CD4-positive, alpha-beta T cell treated with Interleukin-4 for 1 hour (primary cell): ENCODE measurements around the gene SLC41A1.
A peak's percentile ranks its signal among the peaks of the same experiment; 100 is the strongest.

Experiments used
- DNase-seq, 2 donors: peaks; one replicate each; pipeline ENCODE4 v3.0.0-alpha.2; 2020 to 2022

The SLC41A1 gene

DNA sequence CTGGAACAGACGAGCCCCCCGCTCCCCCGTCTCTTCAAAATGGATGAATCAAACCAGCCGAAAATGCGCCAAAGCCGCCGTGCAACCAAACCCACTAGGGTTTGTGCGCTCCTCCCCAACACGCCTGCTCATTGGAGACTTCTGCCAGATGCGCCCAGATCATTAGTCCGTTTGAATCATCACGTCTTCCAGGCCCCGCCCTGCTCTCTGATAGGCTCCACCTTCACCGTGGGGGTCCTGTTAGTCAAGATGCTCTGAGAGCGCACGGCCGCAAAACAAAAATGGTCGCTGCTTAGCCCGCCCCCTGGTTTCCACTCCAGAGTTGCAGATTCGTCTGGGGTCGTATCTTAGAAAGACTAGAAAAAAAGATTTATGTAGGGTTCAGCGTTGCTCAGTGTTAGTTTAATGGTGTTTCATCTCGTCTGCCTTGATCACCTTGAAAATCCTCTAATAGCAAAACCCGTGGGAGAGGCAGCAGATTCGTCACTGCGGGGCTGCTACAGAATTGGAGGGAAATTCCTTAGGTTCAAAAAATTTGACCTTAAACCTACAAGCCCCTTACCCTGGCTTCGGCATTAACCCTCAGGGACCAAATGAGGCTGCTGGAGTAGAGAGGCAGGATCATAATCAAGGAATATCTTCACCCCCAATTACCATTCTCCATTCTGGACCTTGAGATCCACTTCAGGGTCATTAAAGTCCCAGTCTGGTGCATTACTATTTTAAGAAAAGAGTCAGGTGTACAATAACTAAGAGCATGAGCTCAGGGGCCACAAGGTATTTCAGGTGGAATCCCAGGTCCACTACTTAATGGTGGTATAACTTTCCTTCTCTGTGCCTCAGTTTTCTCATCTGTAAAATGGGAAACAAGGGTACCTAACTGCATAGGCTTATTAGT is 62.6 kb downstream of the SLC41A1 start, which contains the start of gene NUCKS1:
TSS of gene NUCKS1 (minus strand) at position 45 of the 898 bp plus-strand sequence. CDS start 209 bp downstream, outside the sequence.
- peak; percentile 99 for DNase-seq

DNA sequence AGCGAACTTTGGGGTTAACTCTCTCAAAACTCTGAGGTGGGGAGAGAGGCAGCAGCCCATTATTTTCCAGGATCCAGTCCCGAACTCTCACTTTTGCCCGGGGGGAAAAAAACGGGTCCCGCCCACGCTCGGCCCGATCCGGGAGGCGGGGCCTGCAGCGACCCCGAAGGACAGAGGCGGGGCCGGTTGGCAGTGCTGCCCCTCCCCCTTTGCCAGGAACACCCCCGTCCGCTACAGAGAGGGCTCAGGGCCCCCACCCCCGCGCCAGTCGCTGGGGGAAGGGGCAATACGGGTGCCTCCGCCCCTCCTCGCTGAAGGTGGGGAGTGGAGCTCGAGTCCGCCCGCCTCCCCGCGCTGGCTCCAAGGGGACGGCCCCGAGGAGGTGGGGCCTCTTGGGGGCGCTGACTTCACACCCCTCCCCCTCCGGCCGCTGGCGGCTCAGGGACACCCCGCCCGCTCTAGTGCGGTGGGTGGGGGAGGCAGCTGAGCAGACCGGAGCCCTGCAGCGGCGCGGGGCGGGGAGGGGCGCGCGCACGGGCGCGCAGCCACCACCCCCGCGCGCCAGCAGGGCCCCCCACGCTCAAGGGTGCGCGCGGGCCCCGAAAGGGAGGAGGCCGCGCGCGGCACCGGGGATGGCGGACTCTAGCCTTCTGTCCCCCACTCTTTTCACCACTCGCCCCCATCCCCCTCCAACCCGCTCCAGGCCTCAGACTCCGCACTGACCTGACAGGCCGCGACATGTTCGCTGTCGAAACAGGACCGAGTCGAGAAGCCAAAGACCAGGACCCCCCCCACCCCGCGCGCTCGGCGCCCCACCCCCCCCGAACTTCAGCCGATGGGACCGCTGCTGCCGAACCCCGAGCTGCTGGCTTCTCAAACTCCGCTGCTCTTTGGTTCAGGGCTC is 63.5 kb downstream of the SLC41A1 start:
- DNase-seq, result peak; percentile 96

DNA sequence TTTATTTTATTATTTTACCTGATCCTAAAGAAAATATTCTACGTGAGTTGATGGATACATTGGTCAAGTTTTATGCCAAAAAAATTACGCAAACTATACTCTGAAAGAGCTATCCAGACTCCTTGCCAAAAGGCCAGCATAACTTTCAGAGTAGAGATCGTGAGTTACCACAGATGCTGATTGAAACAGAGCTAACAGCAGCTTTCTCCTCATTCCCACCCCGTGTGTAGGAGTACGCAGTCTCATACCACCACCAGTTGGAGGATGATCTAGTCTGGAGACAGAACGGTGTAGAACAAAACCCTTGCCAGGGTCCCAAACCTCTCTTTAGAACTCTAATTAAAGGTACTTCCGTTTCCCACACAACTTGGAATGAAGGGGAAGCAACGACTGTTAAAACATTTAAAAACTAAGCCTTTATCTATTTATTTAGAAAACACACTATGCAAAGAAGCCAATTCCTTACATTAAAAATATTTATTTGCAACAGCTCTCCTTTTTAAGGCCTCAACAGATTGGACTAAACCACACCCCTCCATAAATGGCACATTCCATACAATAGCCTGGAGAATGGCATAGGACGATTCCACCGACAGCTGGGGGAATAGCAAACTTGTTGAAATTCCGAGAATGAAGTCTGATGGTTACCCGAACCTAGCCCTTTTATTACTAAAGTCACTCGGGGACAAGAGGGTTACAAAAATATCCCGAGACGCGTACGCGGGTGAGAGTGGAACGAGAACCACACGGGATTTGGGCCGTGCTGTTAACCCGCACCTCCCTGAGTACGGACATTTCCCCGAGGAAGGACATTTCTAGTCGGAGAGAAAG is 64.4 kb downstream of the SLC41A1 start:
- peak; percentile 12 to 41 for DNase-seq

DNA sequence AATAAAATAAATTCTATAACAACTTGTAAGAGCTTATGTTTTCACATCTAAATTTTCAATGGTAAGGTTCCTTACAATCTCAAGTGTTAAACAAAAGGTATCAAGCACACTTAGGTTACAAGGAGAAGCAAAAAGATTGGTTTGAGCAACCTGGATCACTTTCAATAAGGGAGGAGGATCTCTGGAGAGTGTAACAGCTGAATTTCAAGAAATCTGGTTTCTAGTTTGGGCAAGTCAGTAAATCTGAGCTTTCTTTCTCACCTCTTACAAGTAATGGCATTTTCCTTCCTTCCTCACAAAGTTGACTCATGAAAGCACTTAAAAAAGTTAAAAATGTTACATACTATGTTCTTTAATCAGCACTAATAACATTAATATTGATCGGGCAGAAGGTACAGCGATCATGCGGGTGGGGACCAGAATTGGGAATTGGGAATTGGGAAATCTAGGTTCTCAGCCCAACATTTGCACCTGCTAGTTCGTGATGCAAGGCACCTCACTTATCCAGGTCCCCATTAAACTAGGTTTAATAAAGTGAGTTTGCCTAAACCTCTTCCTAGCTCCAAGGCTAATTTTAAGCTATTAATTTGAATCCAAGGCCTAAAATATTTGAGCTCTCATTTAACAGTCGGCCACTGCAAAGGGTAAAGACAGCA is 66.1 kb downstream of the SLC41A1 start:
- DNase-seq, result no peak

DNA sequence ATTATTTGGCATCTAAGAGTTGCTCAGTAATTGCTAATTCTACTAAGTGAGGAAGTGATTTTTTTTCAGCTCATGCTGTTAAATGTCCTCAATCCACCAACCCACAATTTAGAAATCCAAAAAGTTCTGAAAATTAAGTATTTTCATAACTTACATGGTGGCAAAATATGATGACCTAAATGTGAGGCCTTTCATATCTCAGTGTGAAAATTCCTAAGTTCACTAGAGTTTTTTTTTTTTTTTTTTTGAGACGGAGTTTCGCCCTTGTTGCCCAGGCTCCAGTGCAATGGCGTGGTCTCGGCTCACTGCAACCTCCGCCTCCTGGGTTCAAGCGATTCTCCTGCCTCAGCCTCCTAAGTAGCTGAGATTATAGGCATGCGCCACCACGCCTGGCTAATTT is 68.6 kb downstream of the SLC41A1 start:
- no peak for DNase-seq

DNA sequence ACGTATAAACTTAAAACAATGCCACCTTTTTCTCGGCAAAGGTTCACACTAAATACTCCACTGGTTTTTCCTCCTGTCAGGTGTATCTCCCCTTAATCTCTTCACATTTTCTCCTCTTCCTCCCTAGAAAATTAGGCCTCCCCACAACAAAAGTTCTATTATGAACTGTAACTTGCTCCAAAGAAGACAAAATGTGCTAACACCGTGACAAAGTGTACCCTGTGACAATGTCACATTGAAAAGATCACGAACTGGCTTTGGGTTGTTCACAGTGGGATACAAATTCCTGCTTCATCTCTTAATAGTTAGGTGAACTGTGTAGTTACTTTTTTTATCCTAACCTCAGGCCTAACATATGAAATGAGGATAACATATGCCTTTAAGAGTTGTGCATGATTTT is 69.0 kb downstream of the SLC41A1 start:
- no peak for DNase-seq

DNA sequence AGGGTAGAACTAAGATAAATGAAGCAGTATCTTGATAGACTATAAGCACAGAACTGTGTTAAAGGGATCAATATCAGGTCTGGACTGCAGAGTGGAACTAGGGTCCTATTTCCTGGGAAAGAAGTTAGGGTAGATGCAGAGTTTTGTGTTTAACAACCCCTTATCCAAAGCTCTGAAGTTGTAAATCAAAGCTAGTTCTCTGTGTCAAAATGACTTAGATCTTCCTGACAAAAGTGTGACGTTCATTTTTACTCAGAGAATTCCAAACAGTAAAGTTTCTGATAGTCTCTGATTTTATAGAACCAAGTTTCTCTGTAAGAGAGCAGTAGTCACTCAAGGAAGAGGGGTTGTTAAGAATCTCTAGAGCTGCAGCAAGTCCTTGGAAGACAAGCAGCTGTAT is 71.3 kb downstream of the SLC41A1 start:
- DNase-seq, result no peak

DNA sequence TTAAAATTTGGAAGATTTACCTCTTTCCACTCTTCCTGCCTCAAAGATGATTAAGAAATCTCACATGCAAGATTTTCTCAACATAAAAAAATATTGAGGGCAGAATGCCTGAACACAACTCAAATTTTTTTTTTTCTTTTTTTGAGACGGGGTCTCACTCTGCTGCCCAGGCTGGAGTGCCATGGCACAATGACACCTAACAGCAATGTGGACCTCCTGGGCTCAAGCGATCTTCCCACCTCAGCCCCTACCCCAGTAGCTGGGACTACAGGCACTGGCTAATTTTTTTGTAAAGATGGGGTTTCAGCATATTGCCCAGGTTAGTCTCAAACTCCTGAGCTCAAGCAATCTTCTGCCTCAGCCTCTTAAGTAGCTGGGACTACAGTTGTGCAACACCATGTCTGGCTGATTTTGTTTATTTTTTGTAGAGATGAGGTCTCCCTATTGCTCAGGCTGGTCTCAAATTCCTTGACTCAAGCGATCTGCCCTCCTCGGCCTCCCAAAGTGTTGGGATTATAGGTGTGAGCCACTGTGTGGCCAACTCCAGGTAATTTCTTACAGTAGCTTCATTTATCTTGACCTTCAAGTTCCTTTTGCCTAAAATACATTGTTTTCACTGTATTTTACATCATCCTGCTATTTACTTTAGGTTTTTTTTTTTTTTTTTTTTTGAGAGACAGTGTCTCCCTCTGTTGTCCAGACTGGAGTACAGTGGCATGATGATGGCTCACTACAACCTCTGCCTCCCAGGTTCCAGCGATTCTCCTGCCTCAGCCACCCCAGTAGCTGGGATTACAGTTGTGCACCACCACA is 73.4 kb downstream of the SLC41A1 start:
- DNase-seq, result no peak
